GF-D8 (cell line): ENCODE measurements around the gene HMCN2.
"Not testable (repeated sequence)": the region's sequence is repeated elsewhere in the genome, so short reads cannot be mapped to it uniquely, and the experiment has no call there.

Experiments
- DNase-seq: peaks from one replicate; lab custom pipeline; 2025; lab: John Stamatoyannopoulos, UW

The HMCN2 gene

DNA sequence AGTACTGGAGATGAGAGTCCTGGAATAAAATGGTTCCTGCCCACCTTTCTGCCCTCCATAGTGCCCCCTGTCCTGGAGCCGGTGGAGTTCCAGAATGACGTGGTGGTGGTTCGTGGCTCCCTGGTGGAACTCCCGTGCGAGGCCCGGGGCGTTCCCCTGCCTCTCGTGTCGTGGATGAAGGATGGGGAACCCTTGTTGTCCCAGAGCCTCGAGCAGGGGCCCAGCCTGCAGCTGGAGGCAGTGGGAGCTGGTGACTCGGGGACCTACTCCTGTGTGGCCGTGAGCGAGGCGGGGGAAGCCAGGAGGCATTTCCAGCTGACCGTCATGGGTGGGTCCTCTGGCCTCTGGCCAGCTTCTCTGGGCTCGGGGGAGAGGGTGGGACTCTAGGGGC, 128.1 kb downstream of the HMCN2 start:
- DNase-seq, result no peak

DNA sequence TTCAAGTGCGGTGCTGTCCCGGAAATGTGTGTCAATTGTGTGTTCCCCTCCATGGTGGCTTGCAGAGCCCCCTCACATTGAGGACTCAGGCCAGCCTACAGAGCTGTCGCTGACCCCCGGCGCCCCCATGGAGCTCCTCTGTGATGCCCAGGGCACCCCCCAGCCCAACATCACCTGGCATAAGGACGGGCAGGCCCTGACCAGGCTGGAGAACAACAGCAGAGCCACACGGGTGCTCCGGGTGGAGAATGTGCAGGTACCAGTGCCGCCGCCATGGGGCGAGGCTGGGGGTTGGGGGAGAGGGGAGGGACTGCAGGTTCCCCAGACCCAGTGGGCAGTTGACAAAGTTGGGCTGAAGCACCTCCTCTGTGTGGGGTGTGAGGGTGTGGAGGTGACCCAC, 128.8 kb downstream of the HMCN2 start:
- no peak for DNase-seq

DNA sequence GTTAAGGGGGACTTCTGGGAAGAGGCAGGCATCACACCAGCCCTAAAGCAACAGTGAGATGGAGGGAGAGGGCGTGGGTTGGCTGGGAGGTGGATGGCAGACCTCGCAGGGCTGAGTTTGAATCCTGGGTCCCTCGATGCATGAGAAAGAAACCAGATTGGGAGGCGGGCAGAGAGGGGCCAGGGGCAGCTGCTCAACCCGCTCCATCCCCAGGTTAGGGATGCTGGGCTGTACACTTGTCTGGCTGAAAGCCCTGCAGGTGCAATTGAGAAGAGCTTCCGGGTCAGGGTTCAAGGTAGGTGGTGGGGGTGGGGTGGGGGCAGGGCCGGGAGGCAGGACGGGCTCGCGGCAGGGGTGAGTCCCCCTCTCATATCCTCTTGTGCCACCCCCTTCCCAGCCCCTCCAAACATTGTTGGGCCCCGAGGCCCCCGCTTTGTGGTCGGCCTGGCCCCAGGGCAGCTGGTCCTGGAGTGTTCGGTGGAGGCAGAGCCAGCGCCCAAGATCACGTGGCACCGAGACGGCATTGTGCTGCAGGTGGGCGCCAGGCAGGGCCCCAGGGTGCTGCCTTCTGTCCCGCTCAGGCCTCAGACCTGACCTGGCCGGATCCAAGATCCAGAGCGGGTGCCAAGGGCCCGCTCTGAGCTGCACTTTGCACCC, 129.4 kb downstream of the HMCN2 start:
- no peak for DNase-seq

DNA sequence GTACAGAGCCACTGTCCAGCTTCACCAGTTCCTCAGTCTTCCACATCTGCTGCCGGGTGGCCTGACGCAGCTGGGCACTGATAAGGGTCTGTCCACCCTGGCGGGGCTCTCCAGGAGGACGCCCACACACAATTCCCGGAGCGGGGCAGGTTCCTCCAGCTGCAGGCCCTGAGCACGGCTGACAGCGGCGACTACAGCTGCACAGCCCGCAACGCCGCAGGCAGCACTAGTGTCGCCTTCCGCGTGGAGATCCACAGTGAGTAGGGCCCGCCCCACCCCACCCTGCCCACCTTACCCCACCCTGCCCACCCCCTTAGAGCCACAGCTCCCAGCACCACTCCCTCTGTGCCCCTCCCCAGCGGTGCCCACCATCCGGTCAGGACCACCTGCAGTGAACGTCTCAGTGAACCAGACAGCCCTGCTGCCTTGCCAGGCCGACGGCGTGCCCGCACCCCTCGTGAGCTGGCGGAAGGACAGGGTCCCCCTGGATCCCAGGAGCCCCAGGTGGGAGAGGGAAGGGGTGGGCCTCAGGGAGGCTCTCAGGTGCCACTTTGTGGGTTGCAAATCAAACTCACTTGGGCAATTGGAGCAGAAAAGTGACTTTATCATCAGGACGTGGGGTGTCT, 130.4 kb downstream of the HMCN2 start:
- no peak for DNase-seq

GRCh38 chr9:130396581-130396980, 131.0 kb downstream of the HMCN2 start:
- DNase-seq, result no peak

- no peak for DNase-seq
Measured at GRCh38 chr9:130398487-130399240, 133.1 kb downstream of the HMCN2 start.

DNA sequence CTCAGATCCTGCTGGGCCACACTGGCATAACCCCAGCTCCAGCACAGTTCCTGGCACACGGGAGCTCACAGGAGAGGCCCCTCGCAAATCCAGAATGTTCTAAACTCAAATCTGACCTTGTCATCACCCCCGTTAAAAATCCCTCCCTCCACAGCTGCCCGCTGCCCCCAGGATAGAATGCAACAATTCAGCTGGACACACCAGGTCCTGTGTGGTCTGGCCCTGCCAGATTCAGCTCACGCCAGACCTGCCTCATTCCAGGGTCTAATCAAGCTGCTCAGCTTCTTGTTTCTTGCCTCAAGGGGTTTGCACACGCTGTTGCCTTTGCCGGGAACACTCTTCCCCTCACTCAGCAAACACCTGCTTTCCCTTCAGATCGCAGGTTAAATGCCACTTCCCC, 134.2 kb downstream of the HMCN2 start:
- no peak for DNase-seq

DNA sequence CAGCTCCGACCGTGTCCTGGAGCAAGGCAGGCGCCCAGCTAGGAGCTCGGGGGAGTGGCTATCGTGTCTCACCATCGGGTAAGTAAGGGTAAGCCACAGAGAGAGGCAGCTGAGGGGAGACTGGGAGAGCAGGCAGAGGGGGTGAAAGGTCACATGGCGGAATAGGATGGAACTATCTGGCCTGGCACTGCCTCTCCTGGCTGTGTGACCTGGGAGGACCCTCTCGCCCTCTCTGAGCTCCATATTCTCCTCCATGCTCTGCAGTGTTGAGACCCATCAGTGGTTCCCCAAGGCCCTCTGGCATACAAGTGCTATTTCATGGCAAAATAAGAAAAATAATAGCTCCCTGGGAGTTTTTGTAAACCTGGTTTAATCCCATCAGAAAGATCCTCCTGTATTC, 135.3 kb downstream of the HMCN2 start:
- no peak for DNase-seq

DNA sequence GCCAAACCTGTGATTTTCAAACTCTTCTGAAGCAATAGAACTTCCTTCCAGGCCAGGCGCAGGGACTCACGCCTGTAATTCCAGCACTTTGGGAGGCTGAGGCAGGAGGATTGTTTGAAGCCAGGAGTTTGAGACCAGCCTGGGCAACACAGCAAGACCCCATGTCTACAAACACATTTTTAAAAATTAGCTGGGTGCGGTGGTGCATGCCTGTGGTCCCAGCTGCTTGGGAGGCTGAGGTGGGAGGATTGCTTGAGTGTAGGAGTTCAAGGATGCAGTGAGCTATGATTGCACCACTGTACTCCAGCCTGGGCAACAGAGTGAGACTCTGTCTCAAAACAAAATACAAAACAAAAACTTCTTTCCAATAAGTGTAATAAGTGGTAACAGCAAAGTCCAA, 136.2 kb downstream of the HMCN2 start:
- not testable (repeated sequence) for DNase-seq

DNA sequence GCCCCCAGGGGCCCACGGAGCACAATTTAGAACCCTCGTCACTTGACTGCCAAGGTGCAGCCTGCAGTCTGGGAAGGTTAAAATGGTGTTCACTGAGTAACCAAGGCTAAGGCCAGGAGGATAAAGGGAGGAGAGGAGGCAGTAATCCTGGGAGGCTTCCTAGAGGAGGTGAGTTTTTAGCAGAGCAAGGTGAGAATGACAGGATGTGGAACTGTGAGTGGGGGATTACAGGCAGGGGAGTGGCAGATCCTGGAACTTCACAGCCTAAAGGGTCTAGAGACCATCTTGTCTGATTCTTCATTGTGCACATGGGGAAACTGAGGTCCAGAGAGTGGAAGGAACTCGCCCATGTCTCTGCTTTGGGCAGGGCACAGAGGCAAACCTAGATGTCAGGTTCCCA, 136.7 kb downstream of the HMCN2 start:
- no peak for DNase-seq

GRCh38 chr9:130402645-130403440, 137.3 kb downstream of the HMCN2 start:
- DNase-seq, result no peak

GRCh38 chr9:130405657-130406257, 140.2 kb downstream of the HMCN2 start:
- DNase-seq, result no peak

DNA sequence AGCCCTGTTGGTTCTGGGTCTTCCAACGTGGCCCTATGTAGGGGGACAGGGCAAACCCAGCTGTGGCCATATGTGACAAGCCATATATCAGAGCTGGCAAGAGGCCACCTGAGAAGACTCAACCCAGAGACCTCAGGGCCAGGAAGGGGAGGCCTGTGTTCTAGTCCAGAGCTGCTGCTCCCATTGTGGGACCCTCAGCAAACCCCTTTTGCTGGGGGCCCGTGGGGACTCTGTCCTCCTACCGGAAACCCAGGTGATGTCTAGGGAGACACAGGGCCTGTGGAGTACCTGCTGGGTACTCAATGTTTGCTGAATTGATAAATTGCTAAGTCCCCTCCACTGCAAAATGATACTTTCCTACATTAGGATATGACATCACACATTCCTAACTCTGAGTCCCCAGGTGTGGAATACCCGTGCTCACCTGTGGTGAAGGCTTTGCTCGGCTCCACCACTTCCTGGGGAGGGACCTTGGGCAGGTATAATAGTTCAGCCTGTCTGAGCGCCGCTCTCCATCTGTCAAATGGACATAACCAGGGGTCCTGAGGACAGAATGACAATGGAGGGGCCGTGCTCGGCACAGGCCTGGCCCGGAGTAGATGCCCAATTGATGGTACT, 140.8 kb downstream of the HMCN2 start:
- DNase-seq, result no peak

- no peak for DNase-seq
Measured at GRCh38 chr9:130407916-130408663, 142.5 kb downstream of the HMCN2 start.

DNA sequence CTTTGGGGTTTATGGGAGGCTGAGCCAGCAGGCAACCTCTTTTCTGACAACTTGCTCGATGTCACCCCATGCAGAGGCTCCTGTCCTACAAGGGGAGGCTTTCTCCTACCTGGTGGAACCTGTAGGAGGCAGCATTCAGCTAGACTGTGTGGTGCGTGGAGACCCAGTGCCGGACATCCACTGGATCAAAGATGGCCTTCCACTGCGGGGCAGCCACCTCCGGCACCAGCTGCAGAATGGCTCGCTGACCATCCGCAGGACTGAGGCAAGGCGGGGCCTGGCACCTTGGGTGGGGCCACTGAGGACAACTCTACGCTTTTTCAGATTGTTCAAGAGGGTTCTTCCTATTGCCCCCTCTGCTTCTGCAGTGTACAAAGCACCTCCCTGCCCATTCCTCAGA, 143.1 kb downstream of the HMCN2 start:
- no peak for DNase-seq

- DNase-seq, result no peak
Measured at GRCh38 chr9:130409246-130409645, 143.7 kb downstream of the HMCN2 start.

GRCh38 chr9:130410443-130410842, 144.9 kb downstream of the HMCN2 start:
- no peak for DNase-seq

- DNase-seq, result no peak
Measured at GRCh38 chr9:130411566-130411915, 146.0 kb downstream of the HMCN2 start.

DNA sequence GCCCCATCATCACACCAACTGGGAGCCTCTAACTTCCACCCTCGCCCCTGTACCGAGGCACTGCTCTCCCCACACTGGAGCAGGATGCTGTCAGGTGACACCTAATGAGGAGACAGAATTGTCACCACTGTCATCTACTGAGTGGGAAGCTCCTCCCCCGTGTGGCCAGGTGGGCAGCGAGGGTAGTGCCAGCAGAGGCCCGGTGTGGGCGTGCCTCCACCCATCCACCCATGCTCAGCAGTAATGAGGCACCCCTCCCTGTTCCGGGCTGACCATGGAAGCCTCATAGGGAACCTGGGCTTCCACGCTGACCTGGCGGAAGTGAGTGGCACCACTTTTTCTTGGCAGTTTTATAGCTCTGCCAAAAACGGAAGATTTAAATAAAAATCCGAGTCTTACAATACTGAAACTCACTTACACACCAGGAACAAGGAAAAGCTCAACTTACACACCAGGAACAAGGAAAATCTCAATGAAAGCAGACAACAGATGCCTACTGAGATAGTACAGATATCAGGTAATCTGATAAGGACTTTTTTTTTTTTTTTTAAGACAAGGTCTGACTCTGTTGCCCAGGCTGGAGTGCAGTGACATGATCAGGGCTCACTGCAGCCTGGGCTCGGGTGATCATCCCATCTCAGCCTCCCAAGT, 148.6 kb downstream of the HMCN2 start:
- no peak for DNase-seq

DNA sequence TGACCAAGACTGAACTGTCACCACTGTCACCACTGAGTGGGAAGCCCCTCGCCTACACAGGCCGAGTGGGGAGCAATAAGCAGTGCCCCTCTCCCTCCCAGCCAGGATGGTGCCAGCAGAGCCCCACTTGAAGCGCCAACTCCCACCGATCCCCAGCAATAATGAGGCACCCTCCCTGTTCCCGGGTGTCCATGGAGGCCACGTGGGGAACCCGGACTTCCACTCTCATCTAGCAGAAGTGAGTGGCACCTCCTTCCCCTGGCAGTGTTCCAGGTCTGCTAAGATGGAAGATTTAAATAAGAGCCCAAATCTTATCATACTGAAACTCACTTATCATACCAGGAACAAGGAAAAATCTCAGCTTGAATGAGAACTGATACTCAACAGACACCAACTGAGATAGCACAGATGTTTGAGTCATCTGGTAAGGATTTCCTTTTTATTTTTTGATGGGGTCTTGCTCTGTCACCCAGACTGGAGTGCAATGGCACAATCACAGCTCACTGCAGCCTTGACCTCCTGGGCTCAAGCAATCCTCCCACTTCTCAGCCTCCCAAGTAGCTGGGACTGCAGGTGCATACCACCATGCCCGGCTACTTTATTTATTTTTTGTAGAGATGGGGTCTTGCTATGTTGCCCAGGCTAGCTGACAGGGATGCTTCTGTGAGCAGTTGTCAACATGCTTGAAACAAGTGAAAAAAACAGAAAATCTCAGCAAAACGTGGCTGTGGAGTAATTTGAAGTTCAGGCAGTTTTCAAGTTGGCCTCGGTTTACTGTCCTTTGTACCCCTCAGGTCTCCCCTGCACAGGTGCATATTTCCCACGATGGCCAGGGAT, 149.6 kb downstream of the HMCN2 start:
- DNase-seq, result no peak
